Breast epithelium (tissue), 3 donors: ENCODE measurements around the gene MAPK10.

Experiments used
- CTCF ChIP-seq, 3 donors: fragments of 450-650 bp; IDR thresholded peaks; one replicate each; pipeline ENCODE4 v1.5.1; 2016 to 2017; ENCODE audit warnings: antibody characterized with exemption in 3 of 3, mild to moderate bottlenecking in 3 of 3, moderate library complexity in 3 of 3
- POLR2AphosphoS5 ChIP-seq, 3 donors: sonication (generic); formaldehyde crosslinking; IDR thresholded peaks; one replicate each; pipeline ENCODE4 v1.6.1; 2017; ENCODE audit warnings: antibody characterized with exemption in 3 of 3

GRCh38 chr4:86283371-86283770 lies 76.5 kb downstream of the MAPK10 start:
- no peak for TF ChIP-seq CTCF (IDR thresholded peaks at IDR 0.05)
- TF ChIP-seq POLR2AphosphoS5 (IDR thresholded peaks at IDR 0.05) = no peak
